Liver (tissue), 9 donors: ENCODE measurements around the gene MAP4K1. TPM values are rescaled to one million over a fixed set of nuclear protein-coding genes. Genes with fewer than 3 reads are reported as not detected.

Experiments used
- DNase-seq: peaks from one replicate; pipeline ENCODE4 v3.0.0-alpha.2; 2017; ENCODE audit warnings: low spot score
- H3K27ac ChIP-seq, 2 donors: one replicate each; pipeline ENCODE4 v1.7.0; 2013; ENCODE audit warnings: inconsistent platforms in 2 of 2, low read length in 2 of 2, control low read depth in 1 of 2, low read depth in 1 of 2, mild to moderate bottlenecking in 1 of 2
- H3K27me3 ChIP-seq, 4 donors: one replicate each; pipeline versions ENCODE4 v1.6.1 to v1.7.0; 2013; ENCODE audit warnings: low read length in 3 of 4, inconsistent platforms in 1 of 4, mild to moderate bottlenecking in 1 of 4, moderate library complexity in 1 of 4; ENCODE audit not compliant: control insufficient read depth in 4 of 4, insufficient read depth in 4 of 4
- H3K36me3 ChIP-seq, 4 donors: one replicate each; pipeline versions ENCODE4 v1.6.1 to v1.7.0; 2013; ENCODE audit warnings: low read length in 3 of 4, mild to moderate bottlenecking in 3 of 4, low read depth in 1 of 4, moderate library complexity in 1 of 4; ENCODE audit not compliant: control insufficient read depth in 4 of 4, insufficient read depth in 3 of 4
- H3K4me1 ChIP-seq, 4 donors: one replicate each; pipeline versions ENCODE4 v1.6.1 to v1.7.0; 2013; ENCODE audit warnings: low read length in 3 of 4, mild to moderate bottlenecking in 3 of 4, moderate library complexity in 1 of 4; ENCODE audit not compliant: control insufficient read depth in 4 of 4, insufficient read depth in 4 of 4
- H3K4me3 ChIP-seq, 3 donors: one replicate each; pipeline versions ENCODE4 v1.6.1 to v1.7.0; 2013; ENCODE audit warnings: low read length in 3 of 3, control low read depth in 1 of 3, low read depth in 1 of 3, mild to moderate bottlenecking in 1 of 3
- H3K9ac ChIP-seq, 2 donors: one replicate each; pipeline ENCODE4 v1.7.0; 2013; ENCODE audit warnings: low read length in 2 of 2, mild to moderate bottlenecking in 2 of 2, moderate library complexity in 2 of 2, control low read depth in 1 of 2, low read depth in 1 of 2
- H3K9me3 ChIP-seq, 4 donors: one replicate each; pipeline versions ENCODE4 v1.6.1 to v1.7.0; 2013; ENCODE audit warnings: low read length in 3 of 4; ENCODE audit not compliant: control insufficient read depth in 4 of 4
- ATF3 ChIP-seq: IDR thresholded peaks from 2 replicates; pipeline ENCODE4 v1.6.1; 2016; ENCODE audit warnings: antibody characterized with exemption
- CTCF ChIP-seq: fragments of 150-350 bp; IDR thresholded peaks from 2 replicates; pipeline ENCODE4 v1.5.1; 2017; ENCODE audit warnings: improper control_type of control experiment, low read depth, low read length; ENCODE audit not compliant: missing input control
- EGR1 ChIP-seq, 2 donors: IDR thresholded peaks; 2 replicates each; pipeline ENCODE4 v1.6.1; 2016 to 2018; ENCODE audit warnings: antibody characterized with exemption in 2 of 2, low read depth in 2 of 2
- FOXA1 ChIP-seq: IDR thresholded peaks from 2 replicates; pipeline ENCODE4 v1.6.1; 2016; ENCODE audit warnings: antibody characterized with exemption
- FOXA2 ChIP-seq: IDR thresholded peaks from 2 replicates; pipeline ENCODE4 v1.6.1; 2016; ENCODE audit warnings: antibody characterized with exemption
- GABPA ChIP-seq, 2 donors: IDR thresholded peaks in 1 of 2; conservative IDR thresholded peaks in 1 of 2; 2 replicates each; pipeline ENCODE4 v1.6.1; 2016; ENCODE audit warnings: antibody characterized with exemption in 2 of 2, mild to moderate bottlenecking in 1 of 2, moderate library complexity in 1 of 2
- HNF4A ChIP-seq, 2 donors: conservative IDR thresholded peaks; 2 replicates each; pipeline ENCODE4 v1.6.1; 2016; ENCODE audit warnings: antibody characterized with exemption in 2 of 2, mild to moderate bottlenecking in 2 of 2
- HNF4G ChIP-seq: IDR thresholded peaks from 2 replicates; pipeline ENCODE4 v1.6.1; 2016; ENCODE audit warnings: antibody characterized with exemption
- JUND ChIP-seq, 2 donors: IDR thresholded peaks; 2 replicates each; pipeline ENCODE4 v1.6.1; 2016; ENCODE audit warnings: antibody characterized with exemption in 2 of 2
- NR2F2 ChIP-seq: IDR thresholded peaks from 2 replicates; pipeline ENCODE4 v1.6.1; 2016; ENCODE audit warnings: antibody characterized with exemption
- RAD21 ChIP-seq, 2 donors: IDR thresholded peaks; 2 replicates each; pipeline ENCODE4 v1.6.1; 2016; ENCODE audit warnings: antibody characterized with exemption in 2 of 2, mild to moderate bottlenecking in 2 of 2
- RXRA ChIP-seq, 2 donors: IDR thresholded peaks; 2 replicates each; pipeline ENCODE4 v1.6.1; 2017 to 2018; ENCODE audit warnings: antibody characterized with exemption in 2 of 2, mild to moderate bottlenecking in 1 of 2
- SP1 ChIP-seq: IDR thresholded peaks from 2 replicates; pipeline ENCODE4 v1.6.1; 2018; ENCODE audit warnings: antibody characterized with exemption, mild to moderate bottlenecking
- TAF1 ChIP-seq: conservative IDR thresholded peaks from 2 replicates; pipeline ENCODE4 v1.6.1; 2016; ENCODE audit warnings: antibody characterized with exemption, mild to moderate bottlenecking
- YY1 ChIP-seq: IDR thresholded peaks from 2 replicates; pipeline ENCODE4 v1.6.1; 2016; ENCODE audit warnings: antibody characterized with exemption, mild to moderate bottlenecking
- WGBS: extraction: QIAGEN DNeasy Blood & Tissue Kit; methylation state at CpG from one replicate; pipeline ENCODE4 v1.1.7; 2013; 5-methylcytosine and 5-hydroxymethylcytosine counted together
- polyA plus RNA-seq, 2 donors: library from polyadenylated mRNA; stranded (reverse) in 1 of 2; unstranded in 1 of 2; fragments of 200-250 nt in 1 of 2; fragments of >200 nt in 1 of 2; fragmentation: Nextera tagmentation in 1 of 2; extraction: Ambion mirVana in 1 of 2; gene quantifications; one replicate each; pipeline versions ENCODE4 v1.2.1 to v1.2.3, GENCODE V29; 2013 to 2015
- total RNA-seq, 2 donors: library from RNA; depleted of rRNA; stranded (reverse); fragments of >200 nt; gene quantifications; one replicate each; pipeline ENCODE4 v1.2.3, GENCODE V29; 2014
- TF ChIP-seq, protein P1 (sequence below): IDR thresholded peaks from 2 replicates; pipeline ENCODE4 v1.6.1; 2016; ENCODE audit warnings: antibody characterized with exemption, mild to moderate bottlenecking
- TF ChIP-seq, protein P2 (sequence below): IDR thresholded peaks from 2 replicates; pipeline ENCODE4 v1.6.1; 2016; ENCODE audit warnings: antibody characterized with exemption
- TF ChIP-seq, protein P3 (sequence below): IDR thresholded peaks from 2 replicates; pipeline ENCODE4 v1.6.1; 2016; ENCODE audit warnings: antibody characterized with exemption
- donor health status: healthy.
- donor health status: healthy.
- donor health status: healthy.
- donor health status: healthy.
- donor health status: healthy.

MAP4K1 gene
- total and polyA plus RNA-seq, 4 donors, result 0.89 to 3.1 (median 1.9) TPM

GRCh38 chr19:38661996-38662395, 44.2 kb upstream of the MAP4K1 start:
- no peak overlapping the region for H3K9ac ChIP-seq
- no peak for DNase-seq
- no peaks in the 10 kb centered on the region for H3K27me3 ChIP-seq
- peaks cover 29 to 70% (median 60%) of the 10 kb centered on the region in 4 donors for H3K4me1 ChIP-seq
- H3K36me3 ChIP-seq, result no peaks in the 10 kb centered on the region
- 55% methylated on average over 1 of the region's 1 CpG for WGBS
- H3K9me3 ChIP-seq, result no peaks in the 10 kb centered on the region
- no peak overlapping the region for H3K4me3 ChIP-seq
- peak overlapping the region in 1 of 2 donors; percentile 54 for H3K27ac ChIP-seq
- no peak for TF ChIP-seq HNF4A (conservative IDR thresholded peaks at IDR 0.05)
- TF ChIP-seq, protein P1, sequence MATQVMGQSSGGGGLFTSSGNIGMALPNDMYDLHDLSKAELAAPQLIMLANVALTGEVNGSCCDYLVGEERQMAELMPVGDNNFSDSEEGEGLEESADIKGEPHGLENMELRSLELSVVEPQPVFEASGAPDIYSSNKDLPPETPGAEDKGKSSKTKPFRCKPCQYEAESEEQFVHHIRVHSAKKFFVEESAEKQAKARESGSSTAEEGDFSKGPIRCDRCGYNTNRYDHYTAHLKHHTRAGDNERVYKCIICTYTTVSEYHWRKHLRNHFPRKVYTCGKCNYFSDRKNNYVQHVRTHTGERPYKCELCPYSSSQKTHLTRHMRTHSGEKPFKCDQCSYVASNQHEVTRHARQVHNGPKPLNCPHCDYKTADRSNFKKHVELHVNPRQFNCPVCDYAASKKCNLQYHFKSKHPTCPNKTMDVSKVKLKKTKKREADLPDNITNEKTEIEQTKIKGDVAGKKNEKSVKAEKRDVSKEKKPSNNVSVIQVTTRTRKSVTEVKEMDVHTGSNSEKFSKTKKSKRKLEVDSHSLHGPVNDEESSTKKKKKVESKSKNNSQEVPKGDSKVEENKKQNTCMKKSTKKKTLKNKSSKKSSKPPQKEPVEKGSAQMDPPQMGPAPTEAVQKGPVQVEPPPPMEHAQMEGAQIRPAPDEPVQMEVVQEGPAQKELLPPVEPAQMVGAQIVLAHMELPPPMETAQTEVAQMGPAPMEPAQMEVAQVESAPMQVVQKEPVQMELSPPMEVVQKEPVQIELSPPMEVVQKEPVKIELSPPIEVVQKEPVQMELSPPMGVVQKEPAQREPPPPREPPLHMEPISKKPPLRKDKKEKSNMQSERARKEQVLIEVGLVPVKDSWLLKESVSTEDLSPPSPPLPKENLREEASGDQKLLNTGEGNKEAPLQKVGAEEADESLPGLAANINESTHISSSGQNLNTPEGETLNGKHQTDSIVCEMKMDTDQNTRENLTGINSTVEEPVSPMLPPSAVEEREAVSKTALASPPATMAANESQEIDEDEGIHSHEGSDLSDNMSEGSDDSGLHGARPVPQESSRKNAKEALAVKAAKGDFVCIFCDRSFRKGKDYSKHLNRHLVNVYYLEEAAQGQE, result no peak
- no peak for TF ChIP-seq HNF4G
- no peak for TF ChIP-seq TAF1
- TF ChIP-seq YY1, result no peak
- no peak for TF ChIP-seq CTCF
- TF ChIP-seq SP1, result no peak
- TF ChIP-seq, protein P2, sequence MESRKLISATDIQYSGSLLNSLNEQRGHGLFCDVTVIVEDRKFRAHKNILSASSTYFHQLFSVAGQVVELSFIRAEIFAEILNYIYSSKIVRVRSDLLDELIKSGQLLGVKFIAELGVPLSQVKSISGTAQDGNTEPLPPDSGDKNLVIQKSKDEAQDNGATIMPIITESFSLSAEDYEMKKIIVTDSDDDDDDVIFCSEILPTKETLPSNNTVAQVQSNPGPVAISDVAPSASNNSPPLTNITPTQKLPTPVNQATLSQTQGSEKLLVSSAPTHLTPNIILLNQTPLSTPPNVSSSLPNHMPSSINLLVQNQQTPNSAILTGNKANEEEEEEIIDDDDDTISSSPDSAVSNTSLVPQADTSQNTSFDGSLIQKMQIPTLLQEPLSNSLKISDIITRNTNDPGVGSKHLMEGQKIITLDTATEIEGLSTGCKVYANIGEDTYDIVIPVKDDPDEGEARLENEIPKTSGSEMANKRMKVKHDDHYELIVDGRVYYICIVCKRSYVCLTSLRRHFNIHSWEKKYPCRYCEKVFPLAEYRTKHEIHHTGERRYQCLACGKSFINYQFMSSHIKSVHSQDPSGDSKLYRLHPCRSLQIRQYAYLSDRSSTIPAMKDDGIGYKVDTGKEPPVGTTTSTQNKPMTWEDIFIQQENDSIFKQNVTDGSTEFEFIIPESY, result no peak
- no peak for TF ChIP-seq NR2F2
- TF ChIP-seq, protein P3, sequence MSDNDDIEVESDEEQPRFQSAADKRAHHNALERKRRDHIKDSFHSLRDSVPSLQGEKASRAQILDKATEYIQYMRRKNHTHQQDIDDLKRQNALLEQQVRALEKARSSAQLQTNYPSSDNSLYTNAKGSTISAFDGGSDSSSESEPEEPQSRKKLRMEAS, result no peak
- TF ChIP-seq ATF3, result no peak
- TF ChIP-seq EGR1 (IDR thresholded peaks at IDR 0.05; ENCODE audit: low read depth in 2 of 2), result no peak
- no peak for TF ChIP-seq FOXA2
- TF ChIP-seq RAD21 (IDR thresholded peaks at IDR 0.05), result no peak
- TF ChIP-seq GABPA (IDR thresholded peaks at IDR 0.05 in 1 of 2, conservative IDR thresholded peaks at IDR 0.05 in 1 of 2), result no peak
- TF ChIP-seq RXRA (IDR thresholded peaks at IDR 0.05), result no peak
- no peak for TF ChIP-seq JUND (IDR thresholded peaks at IDR 0.05)
- no peak for TF ChIP-seq FOXA1
